ENCODE results near the gene BAHCC1. TPM values are rescaled to one million over a fixed set of nuclear protein-coding genes. Genes with fewer than 3 reads are reported as not detected.
A peak's percentile ranks its signal among the peaks of the same experiment; 100 is the strongest.

The BAHCC1 gene
- total and polyA plus RNA-seq, 9 of the 15 experiments (the other 6 are each of a cell fraction or from before 2014, with no cell fraction given) = 0.14 to 26.9 (median 5.0) TPM

GRCh38 chr17:81394921-81395599 is at the start of gene BAHCC1 (continued):
- no peak for TF ChIP-seq MAFF (IDR thresholded peaks at IDR 0.05; ENCODE audit: low read length)
- no peak for TF ChIP-seq UBTF (IDR thresholded peaks at IDR 0.05; ENCODE audit: borderline replicate concordance in 1 of 2, low read depth in 2 of 2, low read length in 2 of 2)
- TF ChIP-seq SMAD3 (CRISPR knock-in tag; conservative IDR thresholded peaks at IDR 0.05) = no peak
- no peak for TF ChIP-seq ZNF696 (CRISPR knock-in tag; conservative IDR thresholded peaks at IDR 0.05)
- no peak for TF ChIP-seq ZBTB26 (CRISPR knock-in tag; IDR thresholded peaks at IDR 0.05)
- TF ChIP-seq SNRNP70 (optimal IDR thresholded peaks at IDR 0.05; ENCODE audit: low read depth, low read length) = no peak
- no peak for TF ChIP-seq LARP7 (IDR thresholded peaks at IDR 0.05)
- TF ChIP-seq POLR2AphosphoS2 (IDR thresholded peaks at IDR 0.05; ENCODE audit: low read length) = no peak
- no peak for TF ChIP-seq MCM2 (IDR thresholded peaks at IDR 0.05; ENCODE audit: low read depth)
- no peak for TF ChIP-seq ZNF57 (CRISPR knock-in tag; IDR thresholded peaks at IDR 0.05)
- peak; percentile 4; the same call in 1 of the 2 replicates for TF ChIP-seq JUND (IDR thresholded peaks at IDR 0.05; ENCODE audit: borderline replicate concordance, low read depth, low read length)
- no peak; the same call in 2 of the 3 replicates for TF ChIP-seq JUND (tag; IDR thresholded peaks at IDR 0.05; ENCODE audit: borderline replicate concordance, low read depth, low read length)
- no peak for TF ChIP-seq ZNF175 (CRISPR knock-in tag; IDR thresholded peaks at IDR 0.05; ENCODE audit: low read depth)
- TF ChIP-seq HBP1 (CRISPR knock-in tag; IDR thresholded peaks at IDR 0.05) = no peak
- TF ChIP-seq ZNF431 (CRISPR knock-in tag; IDR thresholded peaks at IDR 0.05) = no peak
- no peak for TF ChIP-seq HINFP (tag; conservative IDR thresholded peaks at IDR 0.05; ENCODE audit: low read depth)
- TF ChIP-seq CBX3 (IDR thresholded peaks at IDR 0.05; ENCODE audit: borderline replicate concordance in 1 of 2, low read length in 2 of 2) = peak in 1 of 2 experiments; percentile 57; a peak in 1 of 3 replicates
- no peak for TF ChIP-seq KLF1 (tag; IDR thresholded peaks at IDR 0.05)
- TF ChIP-seq THAP7 (CRISPR knock-in tag; IDR thresholded peaks at IDR 0.05) = no peak
- TF ChIP-seq ZNF561 (CRISPR knock-in tag; conservative IDR thresholded peaks at IDR 0.05) = no peak
- TF ChIP-seq JUN (IDR thresholded peaks at IDR 0.05; ENCODE audit: borderline replicate concordance, low read depth, low read length) = no peak
- no peak for TF ChIP-seq JUN (CRISPR knock-in tag; IDR thresholded peaks at IDR 0.05; ENCODE audit: borderline replicate concordance)
